HG03521 (cell line): ENCODE data around the gene CYGB.

Experiments
- ATAC-seq: cut with Tn5 transposase; IDR thresholded peaks from one replicate; pipeline ENCODE4 v1.9.1; 2021; ENCODE audit warnings: mild to moderate bottlenecking, moderate library complexity; ENCODE audit not compliant: unreplicated experiment

CYGB gene

GRCh38 chr17:76501827-76502307, 35.6 kb downstream of the CYGB start:
- ATAC-seq, result no peak

GRCh38 chr17:76501018-76501826, 36.3 kb downstream of the CYGB start, which contains the start of gene RHBDF2:
TSS of gene RHBDF2 (minus strand) at chr17:76501423. CDS start at chr17:76481524, 19,899 bp downstream.
- ATAC-seq, result peak; percentile 77

- no peak for ATAC-seq
Measured at GRCh38 chr17:76500747-76501017, 36.8 kb downstream of the CYGB start.

GRCh38 chr17:76500074-76500746, 37.3 kb downstream of the CYGB start:
- ATAC-seq, result no peak

GRCh38 chr17:76499267-76499667, 38.2 kb downstream of the CYGB start:
- ATAC-seq, result no peak

GRCh38 chr17:76498876-76499251, 38.6 kb downstream of the CYGB start:
- no peak for ATAC-seq

GRCh38 chr17:76497979-76498875, 39.3 kb downstream of the CYGB start:
- ATAC-seq, result no peak

GRCh38 chr17:76497699-76497978, 39.9 kb downstream of the CYGB start:
- no peak for ATAC-seq

- no peak for ATAC-seq
Measured at GRCh38 chr17:76496464-76496863, 41.0 kb downstream of the CYGB start.

GRCh38 chr17:76495663-76496400, 41.7 kb downstream of the CYGB start:
- ATAC-seq, result no peak

GRCh38 chr17:76493505-76494167, 43.9 kb downstream of the CYGB start:
- peak; percentile 8 for ATAC-seq

GRCh38 chr17:76492989-76493501, 44.5 kb downstream of the CYGB start:
- peak; percentile 37 for ATAC-seq

- ATAC-seq, result peak; percentile 35
Measured at GRCh38 chr17:76492123-76492988, 45.2 kb downstream of the CYGB start.

GRCh38 chr17:76491271-76492122, 46.0 kb downstream of the CYGB start:
- ATAC-seq, result no peak

GRCh38 chr17:76490112-76490710, 47.3 kb downstream of the CYGB start:
- ATAC-seq, result no peak

GRCh38 chr17:76487451-76488192, 49.9 kb downstream of the CYGB start:
- no peak for ATAC-seq

GRCh38 chr17:76485569-76485968, 51.9 kb downstream of the CYGB start:
- ATAC-seq, result no peak
